Tibial nerve (tissue), 3 donors: ENCODE measurements around the gene NCK2.

ENCODE experiments used
- CTCF ChIP-seq, 5 experiments: fragments of 200-600 bp in 3 of 5; fragments of 450-650 bp in 2 of 5; sonication (generic) in 3 of 5; IDR thresholded peaks; one replicate each; pipeline ENCODE4 v1.5.1; 2016 to 2019; ENCODE audit warnings: antibody characterized with exemption in 5 of 5, mild to moderate bottlenecking in 3 of 5, moderate library complexity in 2 of 5
- POLR2A ChIP-seq, 2 donors: fragments of 450-650 bp; IDR thresholded peaks; one replicate each; pipeline ENCODE4 v1.6.1; 2017; ENCODE audit warnings: antibody characterized with exemption in 2 of 2, mild to moderate bottlenecking in 2 of 2, moderate library complexity in 2 of 2

GRCh38 chr2:105697781-105698449, 46.8 kb upstream of the NCK2 start:
- no peak for TF ChIP-seq CTCF (IDR thresholded peaks at IDR 0.05)
- TF ChIP-seq POLR2A (IDR thresholded peaks at IDR 0.05), result no peak
